NCI-H1092 (cell line): Measurements from ENCODE around the gene PID1.
"Not testable (repeated sequence)": the region's sequence is repeated elsewhere in the genome, so short reads cannot be mapped to it uniquely, and the experiment has no call there.

Experiments
- DNase-seq: peaks from one replicate; lab custom pipeline; 2025; lab: John Stamatoyannopoulos, UW

PID1 gene

DNA sequence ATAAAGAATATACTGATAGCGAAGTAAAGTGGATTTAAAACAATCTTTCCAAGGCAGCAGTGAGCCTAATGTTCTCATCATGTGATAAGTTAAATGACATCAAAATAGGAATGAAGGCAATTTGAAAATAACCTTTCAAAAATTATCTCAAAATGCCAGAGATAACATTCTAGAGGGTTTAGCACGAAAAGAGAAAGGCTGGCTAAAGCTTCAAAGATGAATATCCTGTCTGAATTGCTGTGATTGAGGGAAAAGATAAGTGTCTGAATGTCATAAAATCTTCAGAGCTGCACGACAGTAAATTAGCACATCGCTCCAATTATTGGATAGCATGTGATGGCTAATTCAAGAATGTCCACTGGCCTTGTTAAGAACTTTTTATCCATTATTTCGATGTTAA, 159.3 kb downstream of the PID1 start:
- DNase-seq = no peak

DNA sequence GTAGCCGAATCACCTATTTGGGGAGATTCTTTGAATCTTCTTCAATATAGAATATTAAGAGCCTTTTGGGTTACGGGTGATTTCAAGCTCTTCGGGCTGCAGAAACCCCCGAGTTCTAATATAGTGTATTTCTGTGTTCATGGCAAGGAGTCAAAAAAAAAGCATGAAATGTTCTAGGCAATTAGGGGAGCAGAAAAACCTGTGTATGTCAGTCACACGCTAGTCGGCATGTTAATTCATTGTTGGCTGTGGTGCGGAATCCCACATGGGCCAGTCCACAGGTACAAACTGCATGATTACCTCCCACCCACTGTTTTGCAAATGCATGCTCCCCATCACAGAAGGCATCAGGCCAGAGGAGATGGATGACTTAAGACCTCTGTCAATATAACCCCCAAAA, 161.9 kb downstream of the PID1 start:
- no peak for DNase-seq

DNA sequence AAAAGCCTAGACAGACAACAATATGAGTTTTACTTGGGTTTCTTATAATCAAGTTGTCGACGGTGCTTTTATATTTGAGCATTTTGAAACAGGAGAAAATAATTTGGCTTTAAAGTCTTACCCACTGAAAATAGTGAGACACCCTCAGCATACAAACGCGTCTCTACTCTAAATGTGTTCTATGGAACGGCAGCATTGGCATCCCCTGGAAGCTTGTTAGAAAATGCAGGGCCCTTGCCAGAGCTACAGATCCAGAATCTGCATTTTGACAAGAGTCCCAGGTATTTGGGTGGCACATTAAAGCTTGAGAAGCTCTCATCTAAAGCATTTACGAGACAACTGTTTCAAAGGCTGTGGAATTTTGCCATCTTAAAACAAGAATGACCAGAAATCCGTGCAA, 163.5 kb downstream of the PID1 start:
- no peak for DNase-seq

GRCh38 chr2:229104974-229105387, 166.1 kb downstream of the PID1 start:
- DNase-seq = no peak

- DNase-seq = no peak
Observed at GRCh38 chr2:229104025-229104424, 167.1 kb downstream of the PID1 start.

GRCh38 chr2:229101314-229101713, 169.8 kb downstream of the PID1 start:
- no peak for DNase-seq

- DNase-seq = no peak
Observed at GRCh38 chr2:229099231-229099630, 171.9 kb downstream of the PID1 start.

DNA sequence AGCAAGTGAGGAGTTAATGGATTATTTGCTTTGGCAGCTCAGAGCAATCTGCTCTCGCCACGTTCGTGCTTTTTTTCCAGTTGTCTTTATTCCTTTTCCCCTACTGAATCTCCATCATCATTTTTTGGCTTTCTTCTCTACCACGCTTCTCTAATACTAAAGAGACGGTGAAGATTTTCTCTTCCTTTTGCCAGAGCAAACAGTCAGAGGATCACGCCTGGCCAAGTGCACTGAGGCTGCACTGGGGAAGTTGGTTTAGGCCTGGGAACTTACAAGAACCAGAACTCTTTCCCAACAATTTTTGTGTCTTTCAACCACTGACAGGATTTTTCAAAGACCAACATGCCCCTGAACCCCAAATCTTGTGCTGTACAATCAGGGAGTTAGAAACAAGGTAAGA, 172.3 kb downstream of the PID1 start:
- no peak for DNase-seq

GRCh38 chr2:229096409-229097066, 174.5 kb downstream of the PID1 start:
- no peak for DNase-seq

GRCh38 chr2:229095472-229095871, 175.6 kb downstream of the PID1 start:
- no peak for DNase-seq

DNA sequence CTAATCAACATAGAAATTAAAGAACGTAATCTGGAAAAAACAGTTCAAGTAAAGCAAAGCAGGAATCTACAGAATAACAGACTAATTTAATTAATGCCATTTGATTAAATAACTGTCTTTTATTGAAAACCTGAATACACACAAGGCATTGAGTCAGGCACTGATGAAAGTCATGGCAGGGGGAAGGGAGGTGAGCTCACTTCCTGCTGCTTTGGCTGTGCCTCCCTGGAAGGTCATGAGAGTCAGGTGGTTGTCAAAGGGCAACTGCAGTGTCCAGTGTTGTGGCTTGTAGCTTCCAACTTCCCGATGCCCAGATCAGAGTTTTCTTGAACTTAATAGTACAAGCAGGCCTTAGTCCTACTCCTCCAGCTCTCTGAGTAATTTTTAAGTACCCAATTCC, 180.9 kb downstream of the PID1 start:
- no peak for DNase-seq

DNA sequence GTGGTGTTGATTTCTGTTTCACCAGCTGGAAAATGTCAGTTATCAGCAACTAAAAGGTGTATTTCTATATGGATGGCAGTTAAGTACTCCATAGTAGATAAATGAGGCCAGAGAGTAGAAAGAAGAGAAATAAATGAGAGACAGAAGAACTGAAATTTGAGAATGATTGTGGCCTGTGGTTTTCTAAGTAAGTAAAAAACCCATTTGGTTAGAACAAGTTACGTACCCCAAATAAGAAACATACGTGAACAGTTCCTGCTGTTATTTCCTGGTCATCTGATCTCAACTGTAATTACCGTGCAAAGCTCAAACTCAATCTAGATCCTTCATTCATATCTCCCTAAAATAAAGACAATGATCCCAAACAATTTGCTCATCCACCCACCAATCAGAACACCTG, 181.3 kb downstream of the PID1 start:
- DNase-seq = no peak

DNA sequence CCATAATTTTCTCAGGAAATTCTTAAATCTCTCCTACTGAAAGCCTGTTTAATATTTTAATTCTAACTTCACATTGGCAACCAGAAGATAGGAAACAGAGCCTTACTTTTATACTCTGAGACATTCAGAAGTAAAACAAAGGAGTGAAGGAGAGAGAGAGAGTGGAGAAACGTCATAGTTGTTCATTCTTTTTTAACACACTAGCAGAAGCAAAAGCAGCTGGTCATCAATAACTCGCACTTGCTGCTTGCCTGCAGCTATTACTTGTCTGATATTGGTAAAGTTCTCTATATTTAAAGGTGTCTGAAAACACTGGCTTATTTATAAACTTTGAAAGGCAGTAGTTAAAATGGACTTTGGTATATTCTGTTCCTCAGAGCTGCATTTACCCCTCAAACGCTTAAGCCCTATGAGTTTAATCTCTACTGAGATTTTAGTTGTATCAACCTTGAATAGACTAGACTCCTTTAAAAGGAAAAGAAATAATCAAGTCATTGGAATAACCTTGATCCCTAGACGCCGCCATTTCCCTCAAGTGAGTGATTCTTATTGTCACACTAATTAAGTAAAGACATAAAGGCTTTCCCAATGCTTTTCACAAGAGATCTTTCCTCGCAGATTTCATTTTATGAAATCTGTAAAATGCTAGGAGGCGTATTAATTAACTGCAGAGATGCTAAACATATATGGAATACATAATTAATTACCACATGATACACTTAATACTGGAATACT, 182.0 kb downstream of the PID1 start:
- no peak for DNase-seq

DNA sequence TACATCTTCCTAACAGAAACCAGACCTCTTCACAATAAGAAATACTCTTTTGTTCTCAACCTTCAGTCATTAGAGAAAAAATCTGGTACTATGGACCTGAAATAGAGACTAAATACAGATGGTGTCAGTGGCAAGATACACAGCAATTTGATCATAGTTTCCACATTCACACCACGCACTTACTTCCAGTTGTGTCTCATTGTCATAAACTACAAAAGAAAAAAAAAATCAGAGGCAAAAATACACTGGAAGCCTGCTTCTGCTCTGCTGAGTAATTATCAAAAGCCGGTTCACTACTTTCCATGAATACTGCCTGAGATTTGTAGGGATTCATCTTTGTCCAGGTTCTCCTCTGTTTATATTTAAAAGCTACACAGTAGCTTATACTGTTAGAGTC, 182.6 kb downstream of the PID1 start:
- DNase-seq = no peak

GRCh38 chr2:229087843-229088516, 183.1 kb downstream of the PID1 start:
- no peak for DNase-seq

GRCh38 chr2:229087267-229087666, 183.8 kb downstream of the PID1 start:
- no peak for DNase-seq

DNA sequence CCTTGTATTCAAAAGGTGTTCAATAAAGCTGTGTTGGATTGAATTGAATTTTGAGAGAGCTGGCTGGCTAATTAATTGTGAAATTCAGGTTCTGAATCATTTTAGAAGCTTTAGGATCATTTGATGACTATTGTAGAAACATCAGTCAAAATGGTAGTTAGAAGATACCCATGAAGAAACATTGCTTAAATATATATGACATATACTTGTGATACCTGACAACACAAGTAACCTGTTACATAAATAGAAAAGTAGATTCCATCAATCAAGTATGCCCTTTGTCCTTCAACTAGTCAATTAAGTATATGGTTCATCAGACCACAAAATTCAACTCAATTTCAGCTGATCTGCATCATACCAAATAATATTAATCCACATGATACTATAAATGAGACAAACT, 185.6 kb downstream of the PID1 start:
- DNase-seq = no peak

GRCh38 chr2:229084447-229084846, 186.6 kb downstream of the PID1 start:
- no peak for DNase-seq

GRCh38 chr2:229083606-229084340, 187.3 kb downstream of the PID1 start:
- peak; percentile 64 for DNase-seq

DNA sequence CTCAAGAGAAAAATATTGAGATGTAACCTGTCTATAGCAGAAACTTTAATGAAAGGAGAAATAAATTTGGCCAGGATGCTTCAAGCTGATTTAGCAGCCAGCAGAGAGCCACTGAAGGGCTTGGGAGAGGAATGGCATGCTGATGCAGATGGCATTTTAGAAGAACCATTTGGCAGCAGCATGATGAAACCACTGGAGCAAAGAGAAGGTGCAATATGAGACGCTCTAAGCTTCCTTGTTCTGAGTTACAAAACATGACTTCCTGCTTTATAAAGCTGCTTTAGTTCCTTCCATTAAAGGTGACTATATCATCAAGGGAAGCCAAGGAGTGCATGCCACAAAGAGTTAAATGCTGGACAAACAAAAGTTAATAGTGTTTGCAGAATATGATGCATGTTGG, 189.7 kb downstream of the PID1 start:
- no peak for DNase-seq

DNA sequence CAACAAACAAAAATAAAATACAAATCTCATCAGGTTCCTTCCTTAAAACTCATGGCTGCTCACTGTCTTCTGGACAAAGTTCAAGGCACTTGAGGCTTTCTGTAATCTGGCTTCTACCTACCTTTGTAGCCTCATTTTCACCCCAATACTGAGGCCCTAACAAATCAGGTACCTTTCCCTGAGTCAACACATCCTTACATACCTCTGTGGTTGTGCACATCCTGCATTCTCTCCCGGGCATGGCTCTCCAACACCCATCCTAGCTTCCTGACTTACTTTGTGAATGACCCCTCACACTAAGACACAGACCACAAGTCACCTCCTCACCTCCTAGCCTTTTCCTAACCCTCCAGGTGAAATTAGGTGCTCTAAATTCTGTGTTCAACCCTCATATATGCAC, 190.9 kb downstream of the PID1 start:
- no peak for DNase-seq

DNA sequence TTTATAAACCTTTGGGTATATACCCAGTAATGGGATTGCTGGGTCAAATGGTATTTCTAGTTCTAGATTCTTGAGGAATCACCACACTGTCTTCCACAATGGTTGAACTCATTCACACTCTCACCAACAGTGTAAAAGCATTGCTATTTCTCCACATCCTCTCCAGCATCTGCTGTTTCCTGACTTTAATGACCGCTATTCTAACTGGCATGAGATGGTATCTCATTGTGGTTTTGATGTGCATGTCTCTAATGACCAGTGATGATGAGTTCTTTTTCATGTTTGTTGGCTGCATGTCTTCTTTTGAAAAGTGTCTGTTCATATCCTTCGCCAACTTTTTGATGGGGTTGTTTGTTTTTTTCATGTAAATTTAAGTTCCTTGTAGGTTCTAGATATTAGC, 194.2 kb downstream of the PID1 start:
- DNase-seq = not testable (repeated sequence)

DNA sequence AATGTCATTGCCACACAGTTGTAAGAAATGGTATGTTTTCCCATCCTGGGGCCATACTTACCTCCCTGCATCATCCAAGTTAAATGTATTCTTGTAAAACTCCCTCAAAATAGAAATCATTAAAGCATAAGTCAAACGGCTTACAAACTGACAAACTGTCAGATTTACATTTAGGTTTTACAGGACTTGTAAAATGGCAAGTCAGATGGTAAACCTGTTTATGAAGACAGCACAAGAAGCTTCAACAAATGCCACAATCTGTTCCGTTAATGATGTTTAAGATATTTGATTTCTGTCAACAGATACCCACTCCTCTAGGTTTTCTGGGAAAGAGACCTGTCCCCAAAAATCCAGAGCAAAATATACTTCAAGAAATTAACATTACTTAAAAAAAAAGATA, 197.2 kb downstream of the PID1 start:
- DNase-seq = no peak
